PFSK-1 (cell line): Measurements from ENCODE around the gene NRBP1.

Experiments
- POLR2AphosphoS5 ChIP-seq: IDR thresholded peaks from 2 replicates; pipeline ENCODE4 v1.6.1; 2012; ENCODE audit warnings: low read depth, mild to moderate bottlenecking, control low read depth, low read length, moderate library complexity
- REST ChIP-seq, 2 experiments: IDR thresholded peaks; 2 replicates each; pipeline versions ENCODE4 v1.6.1 to v1.8.0; 2011 to 2012; ENCODE audit warnings: low read depth in 2 of 2, low read length in 2 of 2, control low read depth in 1 of 2, inconsistent platforms in 1 of 2, mild to moderate bottlenecking in 1 of 2, moderate library complexity in 1 of 2; ENCODE audit not compliant: insufficient read depth in 1 of 2
- SIN3A ChIP-seq: IDR thresholded peaks from 2 replicates; pipeline ENCODE4 v1.6.1; 2012; ENCODE audit warnings: mild to moderate bottlenecking, low read length, moderate library complexity, borderline replicate concordance; ENCODE audit not compliant: insufficient read depth

GRCh38 chr2:27379836-27380625 is 48.4 kb upstream of the NRBP1 start:
- TF ChIP-seq POLR2AphosphoS5 = peak; percentile 45
- TF ChIP-seq REST (IDR thresholded peaks at IDR 0.05; ENCODE audit: insufficient read depth in 1 of 2, low read depth in 2 of 2, low read length in 2 of 2) = no peak
- no peak for TF ChIP-seq SIN3A
